Kidney epithelial cell (primary cell): ENCODE results near the gene PAM. TPM values are rescaled to one million over a fixed set of nuclear protein-coding genes. Genes with fewer than 3 reads are reported as not detected.

Source experiments
- DNase-seq: peaks from one replicate; pipeline ENCODE4 v3.0.0-alpha.2; 2010; ENCODE audit warnings: low read depth
- H3K27me3 ChIP-seq: 2 replicates; pipeline ENCODE4 v1.6.0; 2011; ENCODE audit warnings: low read length; ENCODE audit not compliant: control insufficient read depth, insufficient read depth
- H3K36me3 ChIP-seq: 2 replicates; pipeline ENCODE4 v1.5.1; 2011; ENCODE audit warnings: low read length; ENCODE audit not compliant: control insufficient read depth, insufficient read depth
- H3K4me3 ChIP-seq: 2 replicates; pipeline ENCODE4 v1.5.1; 2011; ENCODE audit warnings: low read depth, mild to moderate bottlenecking, control low read depth, low read length
- CTCF ChIP-seq: IDR thresholded peaks from 2 replicates; pipeline ENCODE4 v1.5.1; 2011; ENCODE audit warnings: mild to moderate bottlenecking, moderate library complexity, low read length, control low read depth, inconsistent platforms; ENCODE audit not compliant: insufficient read depth, poor library complexity, severe bottlenecking
- total RNA-seq: library from RNA; depleted of rRNA; stranded (reverse); fragments of >200 nt; gene quantifications from 2 replicates; pipeline ENCODE4 v1.2.3, GENCODE V29; 2015

The PAM gene
- total RNA-seq, 1 donor from 2014 or later = 95.9 TPM

- TF ChIP-seq CTCF = no peak
- no peak overlapping the region for H3K4me3 ChIP-seq
- no peaks in the 10 kb centered on the region for H3K36me3 ChIP-seq
- no peaks in the 10 kb centered on the region for H3K27me3 ChIP-seq
- DNase-seq = no peak
These were observed 251.8 kb downstream of the PAM start for GRCh38 chr5:103006921-103007320.

- no peaks in the 10 kb centered on the region for H3K36me3 ChIP-seq
- DNase-seq = no peak
- no peaks in the 10 kb centered on the region for H3K27me3 ChIP-seq
- TF ChIP-seq CTCF = no peak
- H3K4me3 ChIP-seq = no peak overlapping the region
These were observed 255.1 kb downstream of the PAM start for GRCh38 chr5:103010168-103010567.

- no peaks in the 10 kb centered on the region for H3K27me3 ChIP-seq
- no peaks in the 10 kb centered on the region for H3K36me3 ChIP-seq
- H3K4me3 ChIP-seq = no peak overlapping the region
- no peak for TF ChIP-seq CTCF
- DNase-seq = no peak
These were observed 258.9 kb downstream of the PAM start for GRCh38 chr5:103013933-103014552.

GRCh38 chr5:103014983-103015382, 259.9 kb downstream of the PAM start:
- Histone ChIP-seq H3K27me3 (no peaks in the 10 kb centered on the region), H3K36me3 (no peaks in the 10 kb centered on the region), H3K4me3 (no peak overlapping the region)
- no peak for TF ChIP-seq CTCF
- DNase-seq = no peak

- Histone ChIP-seq H3K4me3 (no peak overlapping the region), H3K27me3 (no peaks in the 10 kb centered on the region), H3K36me3 (no peaks in the 10 kb centered on the region)
- DNase-seq = no peak
- TF ChIP-seq CTCF = no peak
These were observed 261.1 kb downstream of the PAM start for GRCh38 chr5:103016167-103016566.

- Histone ChIP-seq H3K36me3 (no peaks in the 10 kb centered on the region), H3K4me3 (no peak overlapping the region), H3K27me3 (no peaks in the 10 kb centered on the region)
- TF ChIP-seq CTCF = no peak
- DNase-seq = no peak
These were observed 264.7 kb downstream of the PAM start for GRCh38 chr5:103019804-103020203.
